GM12878 (cell line): ENCODE results near the gene OGA. TPM values are rescaled to one million over a fixed set of nuclear protein-coding genes. Genes with fewer than 3 reads are reported as not detected.

Experiments used
- ATAC-seq: fragments of 200-7000 bp; cut with Tn5 transposase; 3 replicates; pipeline ENCODE4 v1.9.1; 2020; ENCODE audit warnings: mild to moderate bottlenecking, moderate library complexity
- BruUV-seq: library from RNA; stranded (reverse); fragments of 400-500 nt; replicated peaks from 2 replicates; lab custom pipeline; 2021; lab: Mats Ljungman, UMichigan
- CTCF ChIA-PET: fragments of 300-600 bp; sonication (Branson Sonifier 250); formaldehyde crosslinking; extraction: SDS; loops from one replicate; lab custom pipeline; 2021; ENCODE audit warnings: inconsistent platforms; lab: Yijun Ruan, JAX
- POLR2A ChIA-PET: fragments of 350-600 bp; formaldehyde crosslinking; extraction: SDS; loops from one replicate; lab custom pipeline; 2021; ENCODE audit warnings: inconsistent platforms; lab: Charles Lee
- RAD21 ChIA-PET: fragments of 300-600 bp; sonication (Branson Sonifier 250); formaldehyde crosslinking; loops from one replicate; lab custom pipeline; 2023; ENCODE audit warnings: antibody characterized with exemption; ENCODE audit not compliant: unreplicated experiment; lab: Charles Lee
- SMC1A ChIA-PET: fragments of 300-600 bp; sonication (Branson Sonifier 250); formaldehyde crosslinking; loops from one replicate; lab custom pipeline; 2023; ENCODE audit not compliant: unreplicated experiment, uncharacterized antibody; lab: Charles Lee
- DNase-seq: peaks from one replicate; pipeline ENCODE4 v3.0.0-alpha.2; 2011; ENCODE audit warnings: low read depth, low spot score
- FAIRE-seq: peaks from 3 replicates; lab custom pipeline; 2011; peaks lifted over from hg19 to GRCh38; lab: Jason Lieb, UNC
- H2AFZ ChIP-seq: 2 replicates; pipeline ENCODE4 v1.6.0; 2011; ENCODE audit warnings: low read depth, low read length, control low read depth; ENCODE audit not compliant: control insufficient read depth
- H3K27ac ChIP-seq: 2 replicates; pipeline ENCODE4 v1.5.1; 2011; ENCODE audit warnings: control low read depth; ENCODE audit not compliant: control insufficient read depth, insufficient read depth
- H3K27me3 ChIP-seq, 2 experiments: replicated peaks in 1 of 2; 2 replicates each; pipeline versions ENCODE4 v1.6.0 to v1.6.1; 2011; ENCODE audit warnings: low read length in 1 of 2; ENCODE audit not compliant: control insufficient read depth in 2 of 2, insufficient read depth in 2 of 2
- H3K36me3 ChIP-seq, 2 experiments: 2 replicates each; pipeline ENCODE4 v1.5.1; 2011; ENCODE audit warnings: low read length in 1 of 2; ENCODE audit not compliant: control insufficient read depth in 2 of 2, insufficient read depth in 2 of 2
- H3K4me1 ChIP-seq: 2 replicates; pipeline ENCODE4 v1.6.1; 2011; ENCODE audit warnings: mild to moderate bottlenecking, low read length, moderate library complexity, mixed read lengths; ENCODE audit not compliant: control insufficient read depth, insufficient read depth
- H3K4me2 ChIP-seq: 2 replicates; pipeline ENCODE4 v1.6.0; 2011; ENCODE audit warnings: control low read depth; ENCODE audit not compliant: control insufficient read depth, insufficient read depth
- H3K4me3 ChIP-seq: fragments of 200-600 bp; sonication (generic); 2 replicates; pipeline ENCODE4 v1.5.1; 2016
- H3K79me2 ChIP-seq: 2 replicates; pipeline ENCODE4 v1.6.0; 2011; ENCODE audit warnings: low read length; ENCODE audit not compliant: control insufficient read depth, insufficient read depth
- H3K9ac ChIP-seq: 2 replicates; pipeline ENCODE4 v1.8.0; 2011; ENCODE audit warnings: low read length, control low read depth, mixed read lengths; ENCODE audit not compliant: control insufficient read depth, insufficient read depth
- H3K9me3 ChIP-seq: replicated peaks from 3 replicates; pipeline ENCODE4 v1.5.1; 2011; ENCODE audit warnings: mild to moderate bottlenecking, low read length; ENCODE audit not compliant: control insufficient read depth, insufficient read depth
- H4K20me1 ChIP-seq: 2 replicates; pipeline ENCODE4 v1.6.0; 2011; ENCODE audit not compliant: control insufficient read depth, insufficient read depth
- CTCF ChIP-seq, 3 experiments: IDR thresholded peaks in 2 of 3; conservative IDR thresholded peaks in 1 of 3; 2 replicates each; pipeline ENCODE4 v1.5.1; 2011; ENCODE audit warnings: low read depth in 3 of 3, low read length in 3 of 3, mild to moderate bottlenecking in 3 of 3, control low read depth in 2 of 3, moderate library complexity in 2 of 3, inconsistent platforms in 1 of 3, mixed read lengths in 1 of 3; ENCODE audit not compliant: control insufficient read depth in 2 of 3, insufficient read depth in 1 of 3; ENCODE audit errors: extremely low read depth in 1 of 3
- E2F8 ChIP-seq: fragments of 450-650 bp; IDR thresholded peaks from 2 replicates; pipeline ENCODE4 v1.6.1; 2018; ENCODE audit warnings: mild to moderate bottlenecking, low read depth, moderate library complexity; ENCODE audit not compliant: partially characterized antibody
- HDAC6 ChIP-seq: fragments of 200-600 bp; sonication (generic); IDR thresholded peaks from one replicate; pipeline ENCODE4 v1.8.0; 2017; ENCODE audit warnings: antibody characterized with exemption; ENCODE audit not compliant: unreplicated experiment
- JUNB ChIP-seq: IDR thresholded peaks from 2 replicates; pipeline ENCODE4 v1.6.1; 2016; ENCODE audit warnings: antibody characterized with exemption, mild to moderate bottlenecking
- MXI1 ChIP-seq: fragments of 150-350 bp; IDR thresholded peaks from 2 replicates; pipeline ENCODE4 v1.6.1; 2011; ENCODE audit warnings: low read depth, mild to moderate bottlenecking, inconsistent platforms, low read length, improper control_type of control experiment
- PRDM15 ChIP-seq: fragments of 450-650 bp; formaldehyde crosslinking; IDR thresholded peaks from 2 replicates; pipeline ENCODE4 v1.4.0; 2020; ENCODE audit warnings: mild to moderate bottlenecking, moderate library complexity
- TARDBP ChIP-seq: IDR thresholded peaks from 2 replicates; pipeline ENCODE4 v1.6.1; 2016; ENCODE audit warnings: borderline replicate concordance
- ZNF274 ChIP-seq: IDR thresholded peaks from one replicate; pipeline ENCODE4 v1.8.0; 2011; ENCODE audit not compliant: insufficient read length, insufficient read depth
- WGBS: methylation state at CpG from one replicate; pipeline ENCODE4 v1.1.6; 2016; ENCODE audit warnings: low lambda C conversion rate; ENCODE audit not compliant: insufficient replicate concordance, insufficient coverage; ENCODE audit errors: missing lambda C conversion rate; 5-methylcytosine and 5-hydroxymethylcytosine counted together
- in situ Hi-C: fragments of 300-500 bp; cut with MboI; formaldehyde crosslinking; loops from 9 replicates; pipeline ENCODE4 v1.14.3; 2018; ENCODE audit warnings: mixed read lengths
- intact Hi-C: fragments of 100-400 bp; cut with micrococcal nuclease; formaldehyde crosslinking; loops from one replicate; pipeline ENCODE4 v1.14.2; 2022; ENCODE audit not compliant: unreplicated experiment
- polyA plus RNA-seq, 11 experiments: library from polyadenylated mRNA; depleted of rRNA in 4 of 11; unstranded in 6 of 11; stranded (reverse) in 5 of 11; fragments of >200 nt; fragmentation: Nextera tagmentation in 4 of 11; fragmentation: Illumina TruSeq in 1 of 11; extraction: Ambion mirVana in 4 of 11; extraction: Trizol in 1 of 11; gene quantifications; 1 replicate in 1 of 11; 2 replicates in 10 of 11; pipeline versions ENCODE4 v1.2.1 to v1.2.3, GENCODE V29; 2011 to 2016; ENCODE audit warnings: inconsistent platforms in 2 of 11, missing spikeins in 2 of 11, low read depth in 1 of 11
- total RNA-seq, 4 experiments: library from RNA; depleted of rRNA in 3 of 4; stranded (reverse); fragments of >200 nt in 3 of 4; fragmentation: Illumina TruSeq in 1 of 4; extraction: Trizol in 1 of 4; gene quantifications; 2 replicates each; pipeline versions ENCODE4 v1.2.1 to v1.2.3, GENCODE V29; 2013 to 2021
- TF ChIP-seq, protein P1 (sequence below): fragments of 450-650 bp; IDR thresholded peaks from 2 replicates; pipeline ENCODE4 v1.6.1; 2016; ENCODE audit warnings: mild to moderate bottlenecking, moderate library complexity, borderline replicate concordance

Gene OGA
- total and polyA plus RNA-seq, 10 of the 15 experiments (the other 5 are each of a cell fraction or from before 2014, with no cell fraction given), result 23.0 to 145 (median 85.2) TPM

- ChIA-PET RAD21 (interaction anchor here (0.6 to 1.5 kb wide), 3 partner anchors 65 to 167 kb away, joined by 3 to 4 read pairs (median 3); no protein-coding TSS in a partner anchor), CTCF (interaction anchor here (0.5 to 1.4 kb wide), 6 partner anchors 9 to 182 kb away, joined by 3 to 6 read pairs (median 3); partner anchors contain the start of genes DPCD, NPM3 and POLL), SMC1A (interaction anchor here (0.7 kb wide), 1 partner anchor 200 kb away, joined by 3 read pairs; no protein-coding TSS in a partner anchor), POLR2A (interaction anchor here (0.5 to 0.6 kb wide), 4 partner anchors 81 to 385 kb away, joined by 4 to 9 read pairs (median 4); no protein-coding TSS in a partner anchor)
- Histone ChIP-seq H3K9me3 (no peaks in the 10 kb centered on the region), H3K27me3 (peaks cover 7 to 11% of the 10 kb centered on the region in 2 experiments; a peak in 3 of 4 replicates), H4K20me1 (no peaks in the 10 kb centered on the region), H3K4me1 (no peaks in the 10 kb centered on the region), H3K27ac (no peak overlapping the region), H3K4me3 (no peak overlapping the region), H3K9ac (no peak overlapping the region), H2AFZ (no peak overlapping the region), H3K79me2 (no peaks in the 10 kb centered on the region), H3K36me3 (no peaks in the 10 kb centered on the region), H3K4me2 (no peak overlapping the region)
- no peak for FAIRE-seq
- BruUV-seq, result no TSS peak
- no peak for ATAC-seq
- intact Hi-C loops, result no loop called here
- in situ Hi-C loops, result no loop called here
- DNase-seq, result no peak
- WGBS, result 53% methylated on average over 5 of the region's 5 CpGs
- TF ChIP-seq E2F8 (no peak), HDAC6 (no peak), MXI1 (no peak), ZNF274 (no peak), PRDM15 (no peak), JUNB (no peak), CTCF (IDR thresholded peaks at IDR 0.05 in 2 of 3, conservative IDR thresholded peaks at IDR 0.05 in 1 of 3; ENCODE audit: control insufficient read depth in 2 of 3, extremely low read depth in 1 of 3, insufficient read depth in 1 of 3, low read depth in 3 of 3, low read length in 3 of 3) (no peak), TARDBP (no peak)
- TF ChIP-seq, protein P1, sequence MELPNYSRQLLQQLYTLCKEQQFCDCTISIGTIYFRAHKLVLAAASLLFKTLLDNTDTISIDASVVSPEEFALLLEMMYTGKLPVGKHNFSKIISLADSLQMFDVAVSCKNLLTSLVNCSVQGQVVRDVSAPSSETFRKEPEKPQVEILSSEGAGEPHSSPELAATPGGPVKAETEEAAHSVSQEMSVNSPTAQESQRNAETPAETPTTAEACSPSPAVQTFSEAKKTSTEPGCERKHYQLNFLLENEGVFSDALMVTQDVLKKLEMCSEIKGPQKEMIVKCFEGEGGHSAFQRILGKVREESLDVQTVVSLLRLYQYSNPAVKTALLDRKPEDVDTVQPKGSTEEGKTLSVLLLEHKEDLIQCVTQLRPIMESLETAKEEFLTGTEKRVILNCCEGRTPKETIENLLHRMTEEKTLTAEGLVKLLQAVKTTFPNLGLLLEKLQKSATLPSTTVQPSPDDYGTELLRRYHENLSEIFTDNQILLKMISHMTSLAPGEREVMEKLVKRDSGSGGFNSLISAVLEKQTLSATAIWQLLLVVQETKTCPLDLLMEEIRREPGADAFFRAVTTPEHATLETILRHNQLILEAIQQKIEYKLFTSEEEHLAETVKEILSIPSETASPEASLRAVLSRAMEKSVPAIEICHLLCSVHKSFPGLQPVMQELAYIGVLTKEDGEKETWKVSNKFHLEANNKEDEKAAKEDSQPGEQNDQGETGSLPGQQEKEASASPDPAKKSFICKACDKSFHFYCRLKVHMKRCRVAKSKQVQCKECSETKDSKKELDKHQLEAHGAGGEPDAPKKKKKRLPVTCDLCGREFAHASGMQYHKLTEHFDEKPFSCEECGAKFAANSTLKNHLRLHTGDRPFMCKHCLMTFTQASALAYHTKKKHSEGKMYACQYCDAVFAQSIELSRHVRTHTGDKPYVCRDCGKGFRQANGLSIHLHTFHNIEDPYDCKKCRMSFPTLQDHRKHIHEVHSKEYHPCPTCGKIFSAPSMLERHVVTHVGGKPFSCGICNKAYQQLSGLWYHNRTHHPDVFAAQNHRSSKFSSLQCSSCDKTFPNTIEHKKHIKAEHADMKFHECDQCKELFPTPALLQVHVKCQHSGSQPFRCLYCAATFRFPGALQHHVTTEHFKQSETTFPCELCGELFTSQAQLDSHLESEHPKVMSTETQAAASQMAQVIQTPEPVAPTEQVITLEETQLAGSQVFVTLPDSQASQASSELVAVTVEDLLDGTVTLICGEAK, result no peak
Measured at GRCh38 chr10:101769541-101770180, 48.6 kb downstream of the OGA start.
